ENCODE measurements around the gene RASEF.

DNA sequence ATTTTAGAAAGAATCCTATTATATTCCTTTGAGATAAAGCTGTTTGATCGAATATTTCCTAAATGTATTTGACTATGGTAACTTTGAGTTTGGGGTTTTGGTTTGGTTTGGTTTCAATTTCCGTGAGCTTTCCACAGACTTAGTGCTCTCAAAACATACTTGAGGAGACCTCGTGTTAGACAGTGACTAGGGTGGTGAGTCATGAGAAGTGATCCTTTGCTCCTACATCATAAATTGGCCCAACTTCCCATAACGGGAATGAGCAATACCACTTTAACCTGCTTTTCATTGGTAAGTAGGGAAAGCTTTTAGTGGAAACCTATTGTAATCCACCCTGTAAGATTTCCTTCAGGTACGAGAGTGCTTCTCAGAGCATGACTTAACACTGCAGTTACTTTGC, 3.8 kb upstream of the RASEF start:
- TF ChIP-seq CTCF (conservative IDR thresholded peaks at IDR 0.05; ENCODE audit: low read depth, low read length): no peak
- TF ChIP-seq MXI1 (IDR thresholded peaks at IDR 0.05; ENCODE audit: borderline replicate concordance, low read depth, low read length): no peak
- no peak for TF ChIP-seq BHLHE40 (IDR thresholded peaks at IDR 0.05; ENCODE audit: low read depth, low read length)
- TF ChIP-seq ELK1 (IDR thresholded peaks at IDR 0.05; ENCODE audit: borderline replicate concordance, low read depth, low read length): no peak
- no peak for TF ChIP-seq NFE2L2 (IDR thresholded peaks at IDR 0.05; ENCODE audit: low read depth, low read length)
- TF ChIP-seq USF2 (IDR thresholded peaks at IDR 0.05; ENCODE audit: low read depth, low read length): no peak
- TF ChIP-seq POLR2A (IDR thresholded peaks at IDR 0.05; ENCODE audit: low read depth, low read length): no peak
- TF ChIP-seq MAFK (IDR thresholded peaks at IDR 0.05; ENCODE audit: low read depth, low read length): no peak
- no peak for TF ChIP-seq RAD21 (IDR thresholded peaks at IDR 0.05; ENCODE audit: low read length)
- TF ChIP-seq FOS (IDR thresholded peaks at IDR 0.05; ENCODE audit: low read depth, low read length): peak; percentile 63
- TF ChIP-seq SMC3 (IDR thresholded peaks at IDR 0.05; ENCODE audit: low read depth, low read length): no peak
- TF ChIP-seq CHD1 (IDR thresholded peaks at IDR 0.05; ENCODE audit: low read depth, low read length): no peak
